ENCODE measurements around the gene ABCC3.

GRCh38 chr17:50645748-50646682 is 11.3 kb downstream of the ABCC3 start:
- TF ChIP-seq, protein P1, sequence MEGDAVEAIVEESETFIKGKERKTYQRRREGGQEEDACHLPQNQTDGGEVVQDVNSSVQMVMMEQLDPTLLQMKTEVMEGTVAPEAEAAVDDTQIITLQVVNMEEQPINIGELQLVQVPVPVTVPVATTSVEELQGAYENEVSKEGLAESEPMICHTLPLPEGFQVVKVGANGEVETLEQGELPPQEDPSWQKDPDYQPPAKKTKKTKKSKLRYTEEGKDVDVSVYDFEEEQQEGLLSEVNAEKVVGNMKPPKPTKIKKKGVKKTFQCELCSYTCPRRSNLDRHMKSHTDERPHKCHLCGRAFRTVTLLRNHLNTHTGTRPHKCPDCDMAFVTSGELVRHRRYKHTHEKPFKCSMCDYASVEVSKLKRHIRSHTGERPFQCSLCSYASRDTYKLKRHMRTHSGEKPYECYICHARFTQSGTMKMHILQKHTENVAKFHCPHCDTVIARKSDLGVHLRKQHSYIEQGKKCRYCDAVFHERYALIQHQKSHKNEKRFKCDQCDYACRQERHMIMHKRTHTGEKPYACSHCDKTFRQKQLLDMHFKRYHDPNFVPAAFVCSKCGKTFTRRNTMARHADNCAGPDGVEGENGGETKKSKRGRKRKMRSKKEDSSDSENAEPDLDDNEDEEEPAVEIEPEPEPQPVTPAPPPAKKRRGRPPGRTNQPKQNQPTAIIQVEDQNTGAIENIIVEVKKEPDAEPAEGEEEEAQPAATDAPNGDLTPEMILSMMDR (IDR thresholded peaks at IDR 0.05): no peak
- TF ChIP-seq POLR2A (IDR thresholded peaks at IDR 0.05) (no peak), POLR2AphosphoS5 (IDR thresholded peaks at IDR 0.05) (no peak)
